Measurements from ENCODE around the gene SELENOH. TPM values are rescaled to one million over a fixed set of nuclear protein-coding genes. Genes with fewer than 3 reads are reported as not detected.

SELENOH gene
- polyA plus RNA-seq, 1 experiment: 104 TPM

DNA sequence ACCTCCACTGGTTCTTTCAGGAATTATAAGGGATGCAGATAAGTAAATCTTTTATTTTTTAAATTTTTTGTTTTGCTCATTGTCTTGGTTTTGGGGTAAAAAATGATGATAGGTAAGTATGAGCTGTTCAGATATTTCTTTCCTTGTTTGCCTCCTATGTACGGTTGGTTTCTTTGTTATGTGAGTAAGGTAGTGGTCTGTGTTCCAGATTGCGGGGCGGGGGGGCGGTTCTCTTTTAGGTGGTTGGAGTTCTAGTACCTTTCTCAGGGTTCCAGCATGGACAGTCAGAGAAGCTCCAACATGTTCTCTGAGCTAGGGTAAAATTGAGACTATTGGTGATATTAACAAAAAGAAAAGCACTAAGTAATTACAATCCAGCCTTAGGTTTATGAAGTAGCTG is 22.7 kb downstream of the SELENOH start:
- DNase-seq (ENCODE audit: low read depth, low spot score): no peak
- ChIA-PET POLR2A (interaction anchor here (0.9 to 2.6 kb wide), 4 partner anchors 12 to 85 kb away, joined by 5 to 12 read pairs (median 7); partner anchors contain the start of gene SELENOH), CTCF (interaction anchor here (0.6 to 9.9 kb wide), 9 partner anchors 9 to 522 kb away, joined by 3 to 157 read pairs (median 6); partner anchors contain the start of gene BTBD18)
- H3K9me3 ChIP-seq (ENCODE audit: control insufficient read depth, insufficient read depth, low read length): no peaks in the 10 kb centered on the region
- no peaks in the 10 kb centered on the region for H3K27me3 ChIP-seq (ENCODE audit: control insufficient read depth, insufficient read depth, low read length)
- peak overlapping the region; percentile 89 for H3K4me3 ChIP-seq (ENCODE audit: low read depth, low read length)
- no peak overlapping the region for H3K27ac ChIP-seq (ENCODE audit: low read depth, low read length)
- TF ChIP-seq CTCF (IDR thresholded peaks at IDR 0.05; ENCODE audit: low read depth, low read length): no peak

DNA sequence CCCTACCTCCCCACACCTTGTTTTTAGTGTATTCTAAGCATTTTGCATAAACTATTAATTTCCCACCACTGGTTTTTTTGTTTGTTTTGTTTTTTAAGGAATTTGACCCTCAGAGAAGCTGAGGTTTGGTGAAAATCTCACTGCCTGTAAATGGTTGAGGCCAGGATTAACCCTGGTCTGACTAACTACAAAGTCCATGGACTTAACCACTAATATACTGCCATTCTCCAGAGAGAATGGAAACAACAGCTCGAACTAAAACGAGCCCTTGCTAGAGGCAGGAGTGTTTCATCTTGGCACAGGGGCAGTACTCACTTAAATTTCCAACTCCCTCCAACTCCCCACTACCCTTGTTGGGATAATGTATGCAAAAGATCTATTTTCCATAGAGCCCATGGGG is 23.3 kb downstream of the SELENOH start:
- Histone ChIP-seq H3K4me3 (ENCODE audit: low read depth, low read length) (peak overlapping the region; percentile 89), H3K27me3 (ENCODE audit: control insufficient read depth, insufficient read depth, low read length) (no peaks in the 10 kb centered on the region), H3K9me3 (ENCODE audit: control insufficient read depth, insufficient read depth, low read length) (no peaks in the 10 kb centered on the region), H3K27ac (ENCODE audit: low read depth, low read length) (no peak overlapping the region)
- POLR2A ChIA-PET: interaction anchor here (0.6 to 2.6 kb wide), 5 partner anchors 11 to 86 kb away, joined by 3 to 12 read pairs (median 6); partner anchors contain the start of gene SELENOH
- TF ChIP-seq CTCF (IDR thresholded peaks at IDR 0.05; ENCODE audit: low read depth, low read length): no peak
- CTCF ChIA-PET: interaction anchor here (0.5 to 9.9 kb wide), 9 partner anchors 10 to 521 kb away, joined by 3 to 157 read pairs (median 6); partner anchors contain the start of gene BTBD18
- no peak for DNase-seq (ENCODE audit: low read depth, low spot score)

GRCh38 chr11:57764972-57765371 is 23.7 kb downstream of the SELENOH start:
- CTCF ChIA-PET: interaction anchor here (0.5 to 9.9 kb wide), 8 partner anchors 10 to 759 kb away, joined by 3 to 157 read pairs (median 5); partner anchors contain the start of gene BTBD18
- no peak for TF ChIP-seq CTCF (IDR thresholded peaks at IDR 0.05; ENCODE audit: low read depth, low read length)
- H3K27me3 ChIP-seq (ENCODE audit: control insufficient read depth, insufficient read depth, low read length): no peaks in the 10 kb centered on the region
- H3K4me3 ChIP-seq (ENCODE audit: low read depth, low read length): peak overlapping the region; percentile 89
- no peaks in the 10 kb centered on the region for H3K9me3 ChIP-seq (ENCODE audit: control insufficient read depth, insufficient read depth, low read length)
- POLR2A ChIA-PET: interaction anchor here (0.6 to 2.6 kb wide), 5 partner anchors 11 to 86 kb away, joined by 3 to 12 read pairs (median 6); partner anchors contain the start of gene SELENOH
- no peak overlapping the region for H3K27ac ChIP-seq (ENCODE audit: low read depth, low read length)
- DNase-seq (ENCODE audit: low read depth, low spot score): no peak

GRCh38 chr11:57770793-57771192 is 29.5 kb downstream of the SELENOH start:
- Histone ChIP-seq H3K9me3 (ENCODE audit: control insufficient read depth, insufficient read depth, low read length) (no peaks in the 10 kb centered on the region), H3K4me3 (ENCODE audit: low read depth, low read length) (no peak overlapping the region), H3K27me3 (ENCODE audit: control insufficient read depth, insufficient read depth, low read length) (no peaks in the 10 kb centered on the region), H3K27ac (ENCODE audit: low read depth, low read length) (no peak overlapping the region)
- CTCF ChIA-PET: interaction anchor here (1.1 to 4.2 kb wide), 3 partner anchors 9 to 30 kb away, joined by 4 to 30 read pairs (median 4); partner anchors contain the start of gene BTBD18
- POLR2A ChIA-PET: interaction anchor here (0.7 kb wide), 1 partner anchor 61 kb away, joined by 3 read pairs; no protein-coding TSS in a partner anchor
- no peak for DNase-seq (ENCODE audit: low read depth, low spot score)
- no peak for TF ChIP-seq CTCF (IDR thresholded peaks at IDR 0.05; ENCODE audit: low read depth, low read length)

DNA sequence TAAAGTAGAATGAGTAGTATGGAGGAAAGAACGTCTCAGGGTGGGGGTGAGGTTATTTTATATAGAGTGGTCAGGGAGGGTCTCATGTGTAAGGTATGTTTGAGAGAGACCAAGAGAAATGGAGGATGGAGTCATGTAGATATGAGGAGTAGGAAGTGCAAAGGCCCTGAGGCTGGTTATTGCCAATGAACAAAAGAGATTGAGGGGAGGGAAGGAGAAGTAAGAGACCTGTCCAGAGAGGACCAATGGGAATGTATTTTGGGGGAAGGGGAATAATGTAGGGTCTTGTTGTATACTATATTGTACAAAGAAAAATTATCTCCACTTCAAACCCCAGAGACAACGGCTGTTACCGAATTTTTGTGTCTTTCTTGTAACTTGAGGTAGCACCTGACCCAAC is 30.1 kb downstream of the SELENOH start:
- Histone ChIP-seq H3K9me3 (ENCODE audit: control insufficient read depth, insufficient read depth, low read length) (no peaks in the 10 kb centered on the region), H3K27ac (ENCODE audit: low read depth, low read length) (no peak overlapping the region), H3K4me3 (ENCODE audit: low read depth, low read length) (no peak overlapping the region), H3K27me3 (ENCODE audit: control insufficient read depth, insufficient read depth, low read length) (no peaks in the 10 kb centered on the region)
- CTCF ChIA-PET: interaction anchor here (1.2 to 4.2 kb wide), 2 partner anchors 20 to 29 kb away, joined by 4 to 30 read pairs; partner anchors contain the start of gene BTBD18
- POLR2A ChIA-PET: interaction anchor here (0.7 kb wide), 3 partner anchors 57 to 579 kb away, joined by 3 to 4 read pairs (median 3); no protein-coding TSS in a partner anchor
- no peak for DNase-seq (ENCODE audit: low read depth, low spot score)
- no peak for TF ChIP-seq CTCF (IDR thresholded peaks at IDR 0.05; ENCODE audit: low read depth, low read length)
